NCI-H345 treated with DMSO at 0.1 percent for 48 hours (cell line): ENCODE results near the gene WTAP.
"Not testable (repeated sequence)": the region's sequence is repeated elsewhere in the genome, so short reads cannot be mapped to it uniquely, and the experiment has no call there.

ENCODE experiments used
- DNase-seq: peaks from one replicate; lab custom pipeline; 2025; ENCODE audit not compliant: unreplicated experiment; lab: John Stamatoyannopoulos, UW

The WTAP gene

GRCh38 chr6:159760602-159761057 is 33.3 kb downstream of the WTAP start:
- DNase-seq, result no peak

- no peak for DNase-seq
Measured at GRCh38 chr6:159761129-159761872, 34.0 kb downstream of the WTAP start.

- peak; percentile 95 for DNase-seq
Measured at GRCh38 chr6:159761873-159762680, 34.8 kb downstream of the WTAP start, which contains the start of gene ACAT2. Gene ACAT2 (plus strand): TSS chr6:159762045. CDS start chr6:159762088, 43 bp downstream.

- no peak for DNase-seq
Measured at GRCh38 chr6:159762681-159763293, 35.5 kb downstream of the WTAP start.

GRCh38 chr6:159766906-159767305 is 39.6 kb downstream of the WTAP start:
- no peak for DNase-seq

GRCh38 chr6:159769470-159769869 is 42.2 kb downstream of the WTAP start:
- DNase-seq, result no peak

GRCh38 chr6:159772196-159772595 is 44.9 kb downstream of the WTAP start:
- no peak for DNase-seq

- no peak for DNase-seq
Measured at GRCh38 chr6:159777240-159777904, 50.1 kb downstream of the WTAP start.

- DNase-seq, result no peak
Measured at GRCh38 chr6:159778131-159778530, 50.8 kb downstream of the WTAP start.

GRCh38 chr6:159778542-159779103 is 51.3 kb downstream of the WTAP start:
- no peak for DNase-seq

GRCh38 chr6:159788276-159788675 is 61.0 kb downstream of the WTAP start:
- DNase-seq, result no peak

GRCh38 chr6:159788753-159789376 is 61.6 kb downstream of the WTAP start:
- DNase-seq, result no peak

GRCh38 chr6:159789377-159790148 is 62.3 kb downstream of the WTAP start, which contains the start of gene TCP1:
Gene TCP1 (minus strand): TSS chr6:159789602. CDS start chr6:159789468, 134 bp downstream.
- DNase-seq, result peak; percentile 96

GRCh38 chr6:159790149-159790955 is 63.0 kb downstream of the WTAP start, which contains the start of gene MRPL18:
Gene MRPL18 (plus strand): TSS chr6:159790467. CDS start chr6:159790588, 121 bp downstream.
- DNase-seq, result peak; percentile 90

GRCh38 chr6:159790956-159791598 is 63.8 kb downstream of the WTAP start:
- no peak for DNase-seq

- not testable (repeated sequence) for DNase-seq
Measured at GRCh38 chr6:159794976-159795375, 67.7 kb downstream of the WTAP start.

- no peak for DNase-seq
Measured at GRCh38 chr6:159797554-159797953, 70.2 kb downstream of the WTAP start.
